Fibroblast of peridontal ligament (primary cell): ENCODE measurements around the gene IL6ST.

Experiments
- DNase-seq: peaks from one replicate; pipeline ENCODE4 v3.0.0-alpha.2; 2010; ENCODE audit errors: extremely low read depth

Gene IL6ST

DNA sequence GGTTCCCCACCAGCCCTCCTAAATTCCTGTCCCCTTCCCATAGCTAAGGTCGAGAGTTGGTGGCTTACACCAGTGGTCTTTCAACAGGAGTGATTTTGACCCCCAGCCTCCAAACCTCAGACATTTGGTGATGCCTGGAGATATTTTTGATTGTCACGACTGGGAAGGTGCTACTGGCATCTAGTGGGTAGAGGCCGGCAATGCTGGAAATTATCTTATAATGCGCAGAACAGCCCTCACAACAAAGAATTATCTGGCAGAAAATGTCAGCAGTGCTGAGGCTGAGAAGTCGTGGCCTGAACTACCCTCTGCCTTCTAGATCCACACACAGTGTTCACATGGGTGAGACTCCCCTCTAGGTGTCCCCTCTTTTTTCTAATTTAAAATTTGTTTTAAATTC, 74.0 kb downstream of the IL6ST start:
- peak; percentile 44 for DNase-seq

GRCh38 chr5:55919625-55920024, 75.1 kb downstream of the IL6ST start:
- no peak for DNase-seq

GRCh38 chr5:55918087-55919035, 76.4 kb downstream of the IL6ST start:
- no peak for DNase-seq

GRCh38 chr5:55917402-55918086, 77.2 kb downstream of the IL6ST start:
- no peak for DNase-seq

DNA sequence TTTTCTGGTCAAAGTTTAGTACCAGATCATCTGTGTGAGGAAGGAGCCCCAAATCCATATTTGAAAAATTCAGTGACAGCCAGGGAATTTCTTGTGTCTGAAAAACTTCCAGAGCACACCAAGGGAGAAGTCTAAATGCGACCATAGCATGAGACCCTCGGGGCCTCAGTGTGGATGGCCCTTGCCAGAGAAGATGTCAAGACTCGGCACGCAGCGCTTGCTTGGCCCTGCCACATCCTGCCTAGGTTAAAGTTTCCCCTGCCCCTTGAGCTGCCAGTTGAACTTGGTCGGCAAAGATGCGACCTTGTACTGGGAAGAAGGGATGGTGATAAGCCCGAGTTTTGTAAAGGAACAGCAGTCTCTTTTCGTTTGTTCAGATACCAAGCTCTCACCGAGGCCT, 77.8 kb downstream of the IL6ST start:
- DNase-seq: no peak

DNA sequence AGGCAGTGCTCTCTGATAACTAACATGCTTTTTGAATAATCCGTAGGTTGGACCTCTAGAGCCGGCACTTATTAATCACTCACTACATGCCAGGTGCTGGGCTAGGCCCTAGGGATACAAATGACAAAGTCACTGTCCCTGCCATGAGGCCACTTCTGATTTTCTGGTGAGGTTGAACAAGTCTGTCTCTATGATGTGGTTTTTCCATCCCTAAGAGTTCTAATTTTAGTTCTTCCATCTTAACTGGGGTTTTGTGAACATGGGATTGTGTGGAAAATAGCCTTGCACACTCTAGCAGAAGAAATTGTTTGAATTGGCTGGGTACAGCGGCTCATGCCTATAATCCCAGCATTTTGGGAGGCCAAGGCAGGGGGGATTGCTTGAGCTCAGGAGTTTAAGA, 79.0 kb downstream of the IL6ST start:
- no peak for DNase-seq

- no peak for DNase-seq
Measured at GRCh38 chr5:55914971-55915370, 79.8 kb downstream of the IL6ST start.

GRCh38 chr5:55913466-55914413, 81.0 kb downstream of the IL6ST start:
- DNase-seq: no peak

DNA sequence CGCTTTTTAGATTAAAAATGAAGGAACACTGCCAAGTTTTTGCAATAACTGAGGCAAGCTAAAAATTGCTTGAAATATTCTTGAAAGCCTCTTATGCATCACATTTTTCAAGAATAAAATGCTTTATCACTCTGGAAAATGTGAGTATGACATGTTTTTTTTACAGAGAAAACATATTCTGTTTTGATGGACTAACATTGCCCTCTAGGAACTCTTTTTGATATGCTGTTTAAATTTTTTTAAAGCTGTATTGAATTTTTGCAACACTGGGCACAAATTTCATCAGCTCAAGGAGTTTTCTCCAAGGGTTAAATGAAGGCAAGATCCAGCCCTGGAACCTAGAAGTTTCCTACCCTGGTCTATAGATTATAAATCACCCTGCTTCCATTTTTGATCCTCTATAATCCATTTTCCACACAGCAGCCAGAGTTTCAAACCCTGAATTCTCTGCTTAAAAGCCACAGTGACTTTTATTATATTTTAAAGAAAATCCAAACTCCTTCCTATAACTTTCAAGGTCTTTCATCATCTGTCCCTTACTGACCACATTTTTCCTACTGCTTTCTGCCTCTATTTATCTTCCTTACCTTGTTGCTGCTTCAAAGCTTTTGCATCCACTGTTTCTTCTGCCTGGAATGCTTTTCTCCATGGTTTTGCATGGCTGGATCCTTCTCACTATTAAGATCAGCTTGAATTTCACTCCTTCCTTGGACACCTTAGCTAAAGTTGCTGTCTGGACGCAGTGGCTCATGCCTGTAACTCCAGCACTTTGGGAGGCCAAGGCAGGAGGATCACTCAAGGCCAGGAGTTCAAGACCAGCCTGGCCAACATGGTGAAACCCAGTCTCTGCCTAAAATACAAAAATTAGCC, 82.7 kb downstream of the IL6ST start:
- DNase-seq: peak; percentile 82

DNA sequence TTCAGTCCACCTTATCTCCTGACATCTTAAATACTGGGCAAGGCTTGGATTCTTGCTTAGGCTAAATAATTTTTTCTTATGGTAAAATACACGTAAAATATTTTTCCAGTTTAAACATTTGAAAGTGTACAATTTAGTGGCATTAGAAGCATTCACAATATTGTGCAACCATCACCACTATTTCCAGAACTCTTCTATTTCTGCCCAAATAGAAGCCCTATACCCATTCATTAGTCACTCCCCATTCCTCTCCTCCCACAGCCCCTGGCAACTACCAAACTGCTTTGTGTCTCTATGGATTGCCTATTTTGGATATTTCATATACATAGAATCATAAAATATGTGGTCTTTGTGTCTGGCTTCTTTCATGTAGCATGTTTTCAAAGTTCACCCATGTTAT, 86.0 kb downstream of the IL6ST start:
- DNase-seq: no peak

DNA sequence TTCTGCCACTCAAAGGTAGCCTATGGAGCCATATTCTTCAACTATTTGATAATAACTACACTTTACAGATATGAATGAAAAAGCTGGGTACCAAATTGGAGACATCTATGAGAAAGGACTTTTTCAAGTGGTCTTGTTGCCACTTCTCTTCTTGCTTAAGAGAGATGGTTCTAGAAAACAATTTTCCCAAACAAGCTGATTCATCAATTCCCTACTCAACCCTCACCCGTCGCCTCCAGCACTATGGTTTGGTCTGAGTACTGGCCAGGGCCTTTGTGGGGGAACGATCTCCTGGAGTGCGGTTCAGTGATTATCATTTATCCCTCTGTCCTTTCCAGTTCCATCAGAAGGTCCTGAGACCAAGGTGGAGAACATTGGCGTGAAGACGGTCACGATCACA, 86.8 kb downstream of the IL6ST start:
- no peak for DNase-seq

DNA sequence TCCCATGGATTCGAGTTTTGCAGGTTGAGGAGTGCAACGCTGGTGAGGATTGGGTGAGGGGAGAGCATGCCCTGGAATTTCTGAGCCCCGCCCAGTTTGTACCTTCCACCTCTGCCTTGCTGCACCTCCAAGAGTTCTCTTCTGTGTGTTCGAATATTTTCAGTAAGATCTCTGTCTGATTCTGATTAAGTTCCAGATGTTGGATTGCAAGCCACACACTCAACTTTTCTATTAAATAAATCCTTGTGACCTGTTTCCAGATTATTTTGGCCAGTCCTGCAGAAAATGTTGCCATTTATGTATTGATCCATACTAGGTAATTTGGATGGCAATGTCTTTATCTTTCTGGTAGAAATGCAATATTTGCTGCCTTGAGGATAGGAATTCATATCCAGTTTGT, 89.5 kb downstream of the IL6ST start:
- peak; percentile 28 for DNase-seq

GRCh38 chr5:55904152-55904551, 90.6 kb downstream of the IL6ST start:
- DNase-seq: peak; percentile 69

- DNase-seq: no peak
Measured at GRCh38 chr5:55903121-55903701, 91.6 kb downstream of the IL6ST start.

- DNase-seq: no peak
Measured at GRCh38 chr5:55902696-55903095, 92.1 kb downstream of the IL6ST start.

- no peak for DNase-seq
Measured at GRCh38 chr5:55900776-55901175, 94.0 kb downstream of the IL6ST start.

DNA sequence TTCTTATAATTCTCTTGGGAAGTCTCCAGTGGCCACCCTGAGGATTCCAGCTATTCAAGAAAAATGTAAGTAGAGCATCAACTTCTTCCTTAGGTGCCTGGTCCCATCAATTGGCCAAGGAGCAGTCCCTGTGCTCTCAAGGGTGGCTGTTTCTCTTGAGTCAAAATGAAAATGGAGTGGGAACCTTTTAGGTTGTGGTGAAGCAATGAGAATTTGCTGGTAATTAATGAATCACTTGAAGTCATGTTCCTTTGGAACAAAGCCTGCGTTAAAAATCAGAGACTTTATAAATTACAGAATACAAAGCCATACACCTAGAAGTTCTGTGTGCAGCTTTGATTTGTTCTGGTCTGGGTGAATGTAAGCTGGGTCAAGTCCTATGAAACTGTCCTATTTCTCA, 94.7 kb downstream of the IL6ST start:
- no peak for DNase-seq

- DNase-seq: peak; percentile 40
Measured at GRCh38 chr5:55899344-55899743, 95.4 kb downstream of the IL6ST start.

GRCh38 chr5:55897905-55898304, 96.9 kb downstream of the IL6ST start:
- peak; percentile 99 for DNase-seq

DNA sequence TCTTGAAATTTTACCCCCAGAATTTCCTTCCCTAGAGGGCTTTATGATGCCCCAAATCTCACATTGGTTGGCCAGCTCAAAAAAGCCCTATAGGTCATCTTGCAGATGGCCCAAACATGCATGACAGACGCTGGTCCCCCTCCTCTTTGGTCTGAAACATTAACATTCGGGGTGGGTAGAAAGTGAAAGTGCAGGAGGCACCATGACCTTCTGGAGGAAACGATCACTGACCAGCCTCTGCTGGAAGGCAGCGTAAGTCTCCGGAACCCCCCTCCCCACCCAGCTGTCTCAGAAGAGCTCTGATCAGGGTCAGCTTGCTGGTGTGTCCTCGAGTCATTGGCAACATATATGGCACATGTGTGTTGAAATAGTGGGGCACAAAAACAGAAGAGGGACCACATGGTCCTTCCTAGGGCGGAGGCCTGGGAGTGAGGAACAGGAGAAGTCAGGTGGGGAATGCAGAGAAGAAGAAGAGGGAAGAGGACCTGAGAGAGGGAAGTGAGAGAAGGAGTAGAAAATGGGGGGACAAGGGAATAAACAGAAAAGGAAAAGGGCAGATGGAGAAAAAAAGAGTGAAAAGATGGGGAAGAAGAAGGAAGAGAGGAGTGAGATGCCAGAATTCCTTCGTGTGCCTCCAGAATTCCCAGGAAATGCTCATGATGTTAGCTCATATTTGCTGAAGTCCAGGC, 97.4 kb downstream of the IL6ST start:
- no peak for DNase-seq
